ENCODE results near the gene ZC3H13. TPM values are rescaled to one million over a fixed set of nuclear protein-coding genes. Genes with fewer than 3 reads are reported as not detected.

ZC3H13 gene
- total and polyA plus RNA-seq, 2 of the 8 experiments (the other 6 are each of a cell fraction or from before 2014, with no cell fraction given) = 5.1 to 57.8 TPM

- Histone ChIP-seq H3K27me3 (replicated peaks in 1 of 4; ENCODE audit: control insufficient read depth in 3 of 4, extremely low read depth in 1 of 4, insufficient read depth in 3 of 4, low read length in 3 of 4) (no peaks in the 10 kb centered on the region), H2BK20ac (ENCODE audit: low read length) (no peak overlapping the region), H3K23ac (ENCODE audit: insufficient read length) (no peak overlapping the region), H3K79me1 (ENCODE audit: low read depth, low read length) (no peaks in the 10 kb centered on the region), H2BK120ac (replicated peaks; ENCODE audit: low read depth, low read length) (no peak overlapping the region), H3K56ac (replicated peaks; ENCODE audit: insufficient read length, low read depth, low read length) (no peak overlapping the region), H4K5ac (ENCODE audit: insufficient read length, low read depth, low read length) (no peak overlapping the region), H3K79me2 (ENCODE audit: control insufficient read depth in 1 of 2, insufficient read depth in 2 of 2, low read length in 2 of 2) (peaks cover 3 to 72% of the 10 kb centered on the region in 2 experiments; a peak in 3 of 4 replicates), H2AFZ (ENCODE audit: low read length) (no peak overlapping the region), H3K9ac (replicated peaks in 1 of 4; ENCODE audit: extremely low read depth in 1 of 4, low read depth in 3 of 4, low read length in 3 of 4) (no peak overlapping the region), H4K91ac (replicated peaks; ENCODE audit: insufficient read length, low read length) (no peak overlapping the region), H4K8ac (ENCODE audit: extremely low read depth, insufficient read depth, low read length) (no peak overlapping the region), H3K4ac (replicated peaks; ENCODE audit: insufficient read length, low read depth, low read length) (no peak overlapping the region), H2AK5ac (ENCODE audit: low read depth, low read length) (no peak overlapping the region), H3K36me3 (ENCODE audit: control insufficient read depth in 2 of 4, insufficient read depth in 4 of 4, low read length in 3 of 4) (peaks cover 0 to 11% (median 3%) of the 10 kb centered on the region in 4 experiments; a peak in 4 of 8 replicates), H3K27ac (ENCODE audit: low read depth, low read length) (no peak overlapping the region), H3K4me1 (replicated peaks in 1 of 4; ENCODE audit: control insufficient read depth in 3 of 4, insufficient read depth in 4 of 4, low read length in 3 of 4) (no peaks in the 10 kb centered on the region), H3K14ac (ENCODE audit: insufficient read length) (no peak overlapping the region), H3K23me2 (ENCODE audit: low read depth, low read length) (no peaks in the 10 kb centered on the region), H3K4me2 (ENCODE audit: insufficient read depth in 1 of 2, low read depth in 2 of 2, low read length in 2 of 2) (no peak overlapping the region), H2BK12ac (ENCODE audit: low read depth, low read length) (no peak overlapping the region), H2BK5ac (ENCODE audit: low read depth, low read length) (no peak overlapping the region), H4K20me1 (replicated peaks in 1 of 2; ENCODE audit: control insufficient read depth in 1 of 2, insufficient read depth in 2 of 2, low read length in 2 of 2) (peaks cover under 1 to 4% of the 10 kb centered on the region in 2 experiments), H2BK15ac (ENCODE audit: low read length) (no peak overlapping the region), H3K18ac (ENCODE audit: extremely low read depth, low read length) (no peak overlapping the region), H3K4me3 (ENCODE audit: extremely low read depth in 1 of 4, insufficient read depth in 2 of 4, low read depth in 3 of 4, low read length in 4 of 4) (no peak overlapping the region), H3K9me3 (ENCODE audit: insufficient read depth in 2 of 2, low read depth in 1 of 2, low read length in 1 of 2) (no peaks in the 10 kb centered on the region)
- FAIRE-seq = no peak
- ChIA-PET POLR2A (ENCODE audit: partially characterized antibody) (no interaction called here), CTCF (ENCODE audit: partially characterized antibody) (no interaction called here)
- TF ChIP-seq HDAC2 (IDR thresholded peaks at IDR 0.05; ENCODE audit: borderline replicate concordance in 1 of 2, low read depth in 2 of 2, low read length in 2 of 2) = no peak
- TF ChIP-seq RNF2 (IDR thresholded peaks at IDR 0.05; ENCODE audit: borderline replicate concordance, low read depth, low read length, missing control alignments, poor library complexity, severe bottlenecking) = no peak
- no peak for TF ChIP-seq POU5F1 (IDR thresholded peaks at IDR 0.05; ENCODE audit: low read depth, low read length)
- DNase-seq (ENCODE audit: low read depth in 1 of 2, low spot score in 2 of 2) = no peak
- WGBS, 2 experiments (ENCODE audit: extremely low coverage in 1 of 2, insufficient coverage in 1 of 2, insufficient read length in 1 of 2, insufficient replicate concordance in 2 of 2, low coverage in 1 of 2, low lambda C conversion rate in 2 of 2, missing lambda C conversion rate in 1 of 2) = 95% methylated on average over 2 of the region's 2 CpGs; no CpG with 5 or more reads in 1 of the 2 experiments
Measured at GRCh38 chr13:46045424-46045823, 7.1 kb downstream of the ZC3H13 start.

Data from H1 (cell line).